Natural killer cell (primary cell): ENCODE data around the gene NOL4L. TPM values are rescaled to one million over a fixed set of nuclear protein-coding genes. Genes with fewer than 3 reads are reported as not detected.

Source experiments
- ATAC-seq, 3 donors: fragments of 150-1000 bp in 2 of 3; fragments of 200-7000 bp in 1 of 3; cut with Tn5 transposase; 1 replicate in 1 of 3; 2 replicates in 2 of 3; pipeline ENCODE4 v1.10.0; 2021; ENCODE audit warnings: mild to moderate bottlenecking in 2 of 3, moderate library complexity in 2 of 3
- DNase-seq, 2 donors: peaks; one replicate each; pipeline versions ENCODE4 v3.0.0 to v3.0.0-alpha.2; 2013 to 2021; ENCODE audit warnings: mixed read lengths in 1 of 2
- H3K27ac ChIP-seq: one replicate; pipeline ENCODE4 v1.5.1; 2013; ENCODE audit warnings: mild to moderate bottlenecking, low read length
- H3K27me3 ChIP-seq: one replicate; pipeline ENCODE4 v1.6.1; 2013; ENCODE audit warnings: low read length; ENCODE audit not compliant: control insufficient read depth, insufficient read depth
- H3K36me3 ChIP-seq: one replicate; pipeline ENCODE4 v1.6.1; 2013; ENCODE audit warnings: low read length; ENCODE audit not compliant: control insufficient read depth, insufficient read depth
- H3K4me1 ChIP-seq: one replicate; pipeline ENCODE4 v1.6.1; 2013; ENCODE audit warnings: low read length; ENCODE audit not compliant: control insufficient read depth, insufficient read depth
- H3K4me3 ChIP-seq: one replicate; pipeline ENCODE4 v1.5.1; 2013; ENCODE audit warnings: low read length
- H3K9me3 ChIP-seq: one replicate; pipeline ENCODE4 v1.6.1; 2013; ENCODE audit warnings: low read length; ENCODE audit not compliant: control insufficient read depth, insufficient read depth
- H3K27ac Mint-ChIP-seq, 2 donors: one replicate each; pipeline ENCODE4 v1.8.0; 2022; ENCODE audit warnings: mild to moderate bottlenecking in 2 of 2, mixed read lengths in 2 of 2, moderate library complexity in 1 of 2
- H3K27me3 Mint-ChIP-seq, 2 donors: one replicate each; pipeline ENCODE4 v1.8.0; 2022; ENCODE audit warnings: low read depth in 2 of 2, mixed read lengths in 2 of 2
- H3K36me3 Mint-ChIP-seq: one replicate; pipeline ENCODE4 v1.8.0; 2022; ENCODE audit warnings: mixed read lengths
- H3K4me1 Mint-ChIP-seq, 2 donors: one replicate each; pipeline ENCODE4 v1.8.0; 2022; ENCODE audit warnings: mixed read lengths in 2 of 2
- H3K4me3 Mint-ChIP-seq: one replicate; pipeline ENCODE4 v1.8.0; 2022; ENCODE audit warnings: mild to moderate bottlenecking, moderate library complexity, mixed read lengths
- H3K9me3 Mint-ChIP-seq, 2 donors: one replicate each; pipeline ENCODE4 v1.8.0; 2022; ENCODE audit warnings: mixed read lengths in 2 of 2
- WGBS: methylation state at CpG from one replicate; pipeline ENCODE4 v1.1.7; 2013; ENCODE audit warnings: missing lambda C conversion rate; ENCODE audit not compliant: insufficient coverage; 5-methylcytosine and 5-hydroxymethylcytosine counted together
- intact Hi-C: fragments of 100-400 bp; cut with micrococcal nuclease; formaldehyde crosslinking; loops from one replicate; pipeline ENCODE4 v1.14.2; 2022
- total RNA-seq, 4 donors: library from RNA; stranded (reverse); fragments of 120-200 nt in 1 of 4; gene quantifications; one replicate each; pipeline versions ENCODE4 v1.2.3 to v1.2.4, GENCODE V29; 2013 to 2022
- TF ChIP-seq, protein P1 (sequence below): fragments of 200-600 bp; IDR thresholded peaks from one replicate; pipeline ENCODE4 v1.8.0; 2022; ENCODE audit warnings: antibody characterized with exemption

Gene NOL4L
- total RNA-seq, 3 donors from 2014 or later (not counting 1 experiment from before 2014, with no cell fraction given): 101 to 136 (median 114) TPM

DNA sequence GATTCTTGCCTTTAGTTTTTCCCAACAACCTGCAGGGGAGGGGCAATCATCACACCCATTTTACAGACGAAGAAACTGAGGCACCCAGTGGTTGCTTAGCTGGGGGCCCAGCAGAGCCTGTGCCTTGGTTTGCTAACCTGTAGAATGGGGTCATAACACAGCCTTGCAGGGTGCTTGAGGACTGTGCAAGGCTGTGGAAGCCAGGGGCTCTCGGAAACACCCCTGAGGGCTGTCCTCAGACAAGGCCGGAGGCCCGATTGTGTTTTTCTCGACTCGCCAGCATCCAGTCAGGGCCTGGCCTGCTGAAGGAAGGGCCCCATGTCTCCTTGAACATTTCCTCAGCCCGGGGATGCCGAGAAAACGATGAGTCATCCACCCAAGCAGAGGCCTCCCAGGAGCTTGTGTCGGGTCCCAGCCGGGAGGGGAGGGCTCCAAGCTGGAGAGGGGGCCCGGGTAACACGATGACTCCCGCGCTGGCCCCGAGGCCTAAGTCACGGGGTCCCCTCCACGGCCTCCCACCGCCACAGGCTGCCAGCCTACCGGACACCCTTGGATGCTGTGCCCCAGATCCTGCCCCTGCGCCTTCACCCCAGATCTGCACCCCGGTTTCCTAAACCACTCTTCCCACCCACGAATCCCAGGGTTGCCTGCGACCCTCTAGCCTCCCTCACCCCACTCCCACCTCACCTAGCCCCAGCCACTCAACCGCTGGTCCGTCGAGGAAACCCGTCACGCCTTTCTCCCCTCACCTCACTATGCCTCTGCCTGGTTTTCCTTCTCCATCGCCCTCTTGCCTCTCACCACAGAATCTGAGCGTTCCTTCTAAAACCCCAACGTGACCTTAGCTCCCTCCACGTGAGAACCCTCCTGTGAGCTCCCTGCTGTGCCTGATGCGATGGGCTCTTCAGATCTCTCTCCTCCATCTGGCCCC lies 10.6 kb downstream of the NOL4L start:
- Mint-ChIP-seq H3K36me3 (no peaks in the 10 kb centered on the region), H3K4me3 (peak overlapping the region; percentile 30), H3K4me1 (peaks cover 30 to 63% of the 10 kb centered on the region in 2 donors), H3K27me3 (no peaks in the 10 kb centered on the region), H3K9me3 (no peaks in the 10 kb centered on the region), H3K27ac (no peak overlapping the region)
- DNase-seq: peak in 1 of 2 donors; percentile 24
- Histone ChIP-seq H3K4me1 (peaks cover 94% of the 10 kb centered on the region), H3K27me3 (no peaks in the 10 kb centered on the region), H3K36me3 (no peaks in the 10 kb centered on the region), H3K9me3 (no peaks in the 10 kb centered on the region), H3K27ac (peak overlapping the region; percentile 36), H3K4me3 (no peak overlapping the region)
- peak in 2 of 3 donors; percentile 13 to 66 for ATAC-seq
- TF ChIP-seq, protein P1, sequence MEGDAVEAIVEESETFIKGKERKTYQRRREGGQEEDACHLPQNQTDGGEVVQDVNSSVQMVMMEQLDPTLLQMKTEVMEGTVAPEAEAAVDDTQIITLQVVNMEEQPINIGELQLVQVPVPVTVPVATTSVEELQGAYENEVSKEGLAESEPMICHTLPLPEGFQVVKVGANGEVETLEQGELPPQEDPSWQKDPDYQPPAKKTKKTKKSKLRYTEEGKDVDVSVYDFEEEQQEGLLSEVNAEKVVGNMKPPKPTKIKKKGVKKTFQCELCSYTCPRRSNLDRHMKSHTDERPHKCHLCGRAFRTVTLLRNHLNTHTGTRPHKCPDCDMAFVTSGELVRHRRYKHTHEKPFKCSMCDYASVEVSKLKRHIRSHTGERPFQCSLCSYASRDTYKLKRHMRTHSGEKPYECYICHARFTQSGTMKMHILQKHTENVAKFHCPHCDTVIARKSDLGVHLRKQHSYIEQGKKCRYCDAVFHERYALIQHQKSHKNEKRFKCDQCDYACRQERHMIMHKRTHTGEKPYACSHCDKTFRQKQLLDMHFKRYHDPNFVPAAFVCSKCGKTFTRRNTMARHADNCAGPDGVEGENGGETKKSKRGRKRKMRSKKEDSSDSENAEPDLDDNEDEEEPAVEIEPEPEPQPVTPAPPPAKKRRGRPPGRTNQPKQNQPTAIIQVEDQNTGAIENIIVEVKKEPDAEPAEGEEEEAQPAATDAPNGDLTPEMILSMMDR: no peak
- intact Hi-C loops: no loop called here
- WGBS: 34% methylated on average over 34 of the region's 34 CpGs

DNA sequence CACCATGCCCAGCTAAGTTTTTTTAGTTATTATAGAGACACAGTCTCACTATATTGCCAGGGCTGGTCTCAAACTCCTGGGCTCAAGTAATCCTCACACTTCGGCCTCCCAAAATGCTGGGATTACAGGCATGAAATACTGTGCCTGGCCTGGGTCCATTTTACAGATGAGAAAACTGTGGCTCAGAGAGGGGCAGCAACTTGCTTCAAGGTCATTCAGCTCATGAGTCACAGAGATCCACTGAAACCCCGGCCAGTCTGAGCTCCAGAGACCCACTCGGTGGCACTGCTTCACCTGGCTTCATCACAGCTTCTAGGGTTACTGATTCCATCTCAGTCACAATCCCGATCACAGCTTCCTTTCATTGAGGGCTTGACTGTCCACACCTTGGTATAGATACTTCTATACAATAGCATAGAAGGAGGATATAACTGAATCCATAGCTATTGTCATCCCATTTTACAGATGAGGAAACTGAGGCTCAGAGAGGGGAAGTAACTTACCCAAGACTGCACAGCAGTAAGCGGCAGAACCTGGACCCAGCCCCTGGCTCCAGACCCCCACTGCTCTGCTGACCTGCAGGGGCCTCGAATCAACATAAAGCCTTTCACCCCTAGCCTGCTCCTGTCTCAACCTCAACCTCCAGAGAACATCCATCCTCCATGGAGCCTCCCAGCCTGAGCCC lies 11.8 kb downstream of the NOL4L start:
- Histone ChIP-seq H3K4me1 (peaks cover 94% of the 10 kb centered on the region), H3K4me3 (no peak overlapping the region), H3K27ac (no peak overlapping the region), H3K9me3 (no peaks in the 10 kb centered on the region), H3K36me3 (no peaks in the 10 kb centered on the region), H3K27me3 (no peaks in the 10 kb centered on the region)
- Mint-ChIP-seq H3K9me3 (no peaks in the 10 kb centered on the region), H3K4me3 (peak overlapping the region; percentile 52), H3K4me1 (peaks cover 18 to 66% of the 10 kb centered on the region in 2 donors), H3K27me3 (no peaks in the 10 kb centered on the region), H3K36me3 (no peaks in the 10 kb centered on the region), H3K27ac (no peak overlapping the region)
- TF ChIP-seq, protein P1: no peak
- ATAC-seq (no peak), DNase-seq (no peak)
- intact Hi-C loops: no loop called here
- 91% methylated on average over 5 of the region's 6 CpGs for WGBS

DNA sequence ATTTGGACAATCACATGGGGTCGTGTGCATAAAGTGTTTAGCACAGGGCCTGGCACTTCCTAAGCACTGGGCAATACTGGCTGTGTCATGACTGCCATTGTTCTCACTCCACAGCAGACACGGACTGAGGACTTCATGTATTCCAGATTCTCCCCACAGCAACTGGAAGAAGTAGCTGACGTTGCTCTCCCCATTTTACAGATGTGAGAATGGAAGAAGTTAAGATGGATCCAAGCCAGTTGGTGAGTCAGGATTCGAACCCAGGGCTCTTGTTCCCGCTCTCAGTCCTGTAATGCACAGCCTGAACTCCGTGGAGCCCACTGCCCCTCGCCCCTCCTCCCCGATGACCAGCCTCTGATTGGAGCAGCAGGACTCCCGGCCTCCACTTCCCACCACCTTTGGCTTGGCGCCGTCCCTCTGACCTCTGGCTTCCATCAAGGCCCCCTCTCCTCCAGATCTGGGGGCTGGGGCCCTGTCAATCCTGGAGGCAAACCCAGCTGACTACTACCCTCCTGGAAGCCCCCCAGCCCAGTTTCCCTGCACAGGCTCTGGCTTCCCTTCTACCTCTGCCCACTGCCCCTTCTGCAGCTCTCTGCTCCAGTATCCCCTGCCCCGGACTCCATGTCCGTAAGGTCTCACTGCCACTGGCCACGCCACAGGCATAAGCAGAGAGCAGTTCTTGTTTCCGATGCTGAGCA lies 12.7 kb downstream of the NOL4L start:
- DNase-seq: no peak
- Mint-ChIP-seq H3K4me1 (peaks cover 9 to 61% of the 10 kb centered on the region in 2 donors), H3K4me3 (peak overlapping the region; percentile 52), H3K9me3 (no peaks in the 10 kb centered on the region), H3K27me3 (no peaks in the 10 kb centered on the region), H3K27ac (peak overlapping the region in 1 of 2 donors; percentile 50), H3K36me3 (no peaks in the 10 kb centered on the region)
- WGBS: 92% methylated on average over 15 of the region's 15 CpGs
- Histone ChIP-seq H3K9me3 (no peaks in the 10 kb centered on the region), H3K36me3 (no peaks in the 10 kb centered on the region), H3K4me3 (no peak overlapping the region), H3K27me3 (no peaks in the 10 kb centered on the region), H3K4me1 (peaks cover 100% of the 10 kb centered on the region), H3K27ac (no peak overlapping the region)
- intact Hi-C loops: no loop called here
- no peak for ATAC-seq
- TF ChIP-seq, protein P1: no peak
